GM18907 (cell line): ENCODE measurements around the gene ATAT1.

ENCODE experiments used
- ATAC-seq: cut with Tn5 transposase; IDR thresholded peaks from one replicate; pipeline ENCODE4 v1.9.1; 2021; ENCODE audit warnings: mild to moderate bottlenecking, moderate library complexity; ENCODE audit not compliant: unreplicated experiment

ATAT1 gene

DNA sequence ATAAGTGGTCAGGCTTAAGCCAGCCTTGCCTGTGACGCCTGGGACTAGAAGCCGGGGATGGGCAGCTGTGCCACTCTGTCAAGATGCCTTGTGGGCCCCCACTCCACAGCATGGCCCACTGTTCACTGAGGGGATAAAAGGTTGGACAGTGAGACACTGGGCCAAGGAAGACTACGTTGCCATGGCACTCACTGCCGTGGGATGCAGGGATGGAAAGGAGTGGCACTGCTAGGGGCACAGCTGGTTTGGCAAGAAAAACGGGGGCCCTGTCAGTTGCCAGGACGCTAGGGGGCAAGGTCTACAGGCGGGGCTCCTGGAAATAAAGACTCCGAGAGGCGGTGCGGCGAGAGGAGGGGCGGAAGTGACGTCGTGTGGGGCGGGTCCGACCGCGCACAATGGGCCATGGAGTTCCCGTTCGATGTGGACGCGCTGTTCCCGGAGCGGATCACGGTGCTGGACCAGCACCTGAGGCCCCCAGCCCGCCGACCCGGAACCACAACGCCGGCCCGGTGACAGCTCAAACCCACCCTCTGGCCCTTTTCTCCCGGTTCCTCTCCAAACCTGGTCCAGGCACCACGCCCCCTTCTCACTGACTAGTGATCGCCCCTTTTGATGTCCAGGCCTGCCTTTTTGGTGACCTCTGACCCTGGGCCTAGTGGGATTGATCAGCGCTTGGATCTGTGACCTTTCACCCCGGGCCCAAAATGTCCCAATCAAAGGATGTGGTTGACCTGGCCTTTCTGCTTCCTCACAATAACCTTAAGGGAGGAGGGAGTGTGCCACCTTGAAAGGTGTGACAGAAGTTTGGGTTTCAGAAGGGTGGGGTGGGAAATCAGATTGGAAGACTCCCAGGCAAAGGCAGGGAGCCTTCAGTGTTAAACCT is at the start of gene ATAT1:
Gene ATAT1 (plus strand): TSS at position 391 of the 883 bp plus-strand sequence.
- ATAC-seq: peak; percentile 74

DNA sequence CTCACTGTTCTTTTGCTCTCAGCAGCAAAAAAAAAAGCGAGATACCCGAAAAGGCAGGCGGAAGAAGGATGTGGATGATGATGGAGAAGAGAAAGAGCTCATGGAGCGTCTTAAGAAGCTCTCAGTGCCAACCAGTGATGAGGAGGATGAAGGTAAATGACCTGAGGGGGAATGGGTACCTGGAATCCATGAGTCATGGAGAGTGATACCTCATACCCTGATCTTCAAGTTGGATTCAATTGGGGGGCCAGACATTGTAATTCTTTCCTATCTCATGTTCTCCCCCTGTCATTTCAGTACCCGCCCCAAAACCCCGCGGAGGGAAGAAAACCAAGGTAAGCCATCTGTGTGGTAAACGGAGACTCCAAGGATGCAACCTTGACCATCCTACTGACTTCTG is 48.6 kb upstream of the ATAT1 start:
- ATAC-seq: no peak

DNA sequence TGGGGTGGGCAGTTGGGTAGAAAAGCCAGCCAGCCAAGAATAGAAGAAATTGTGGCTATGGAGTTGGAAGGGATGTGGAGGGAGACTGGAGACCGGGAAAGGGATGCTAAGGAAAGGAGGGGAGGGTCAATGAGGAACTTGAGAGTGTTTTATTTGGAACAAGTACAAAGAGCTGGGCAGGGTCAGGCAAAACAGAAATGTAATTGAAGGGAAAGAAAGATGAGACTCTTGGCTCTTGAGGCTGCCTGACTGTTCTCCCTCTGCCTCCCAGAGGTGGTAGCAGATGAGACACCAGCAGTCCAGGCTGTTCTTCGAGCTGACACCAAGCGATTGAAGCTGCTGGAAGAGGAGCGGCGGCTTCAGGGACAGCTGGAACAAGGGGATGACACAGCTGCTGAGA is 42.8 kb upstream of the ATAT1 start:
- no peak for ATAC-seq

DNA sequence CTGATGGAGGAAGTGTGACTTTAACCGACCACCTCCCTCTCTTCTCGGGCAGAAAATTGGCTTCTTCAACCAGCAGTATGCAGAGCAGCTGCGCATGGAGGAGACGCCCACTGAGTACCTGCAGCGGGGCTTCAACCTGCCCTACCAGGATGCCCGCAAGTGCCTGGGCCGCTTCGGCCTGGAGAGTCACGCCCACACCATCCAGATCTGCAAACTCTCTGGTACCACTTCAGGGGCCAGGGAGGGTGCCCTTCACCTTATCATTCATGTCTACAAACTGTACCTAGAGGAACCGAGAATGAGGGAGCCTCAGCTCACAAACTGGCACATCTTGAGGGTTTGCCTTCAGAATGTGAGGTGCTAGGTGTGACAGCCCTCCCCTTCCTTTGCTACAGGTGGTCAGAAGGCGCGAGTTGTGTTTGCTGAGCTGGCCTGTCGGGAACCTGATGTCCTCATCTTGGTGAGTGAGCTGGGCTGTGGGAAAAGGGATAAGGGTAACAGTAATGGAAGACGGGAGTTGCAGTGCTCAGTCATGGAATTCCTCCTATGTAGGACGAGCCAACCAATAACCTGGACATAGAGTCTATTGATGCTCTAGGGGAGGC is 36.8 kb upstream of the ATAT1 start:
- ATAC-seq: no peak

DNA sequence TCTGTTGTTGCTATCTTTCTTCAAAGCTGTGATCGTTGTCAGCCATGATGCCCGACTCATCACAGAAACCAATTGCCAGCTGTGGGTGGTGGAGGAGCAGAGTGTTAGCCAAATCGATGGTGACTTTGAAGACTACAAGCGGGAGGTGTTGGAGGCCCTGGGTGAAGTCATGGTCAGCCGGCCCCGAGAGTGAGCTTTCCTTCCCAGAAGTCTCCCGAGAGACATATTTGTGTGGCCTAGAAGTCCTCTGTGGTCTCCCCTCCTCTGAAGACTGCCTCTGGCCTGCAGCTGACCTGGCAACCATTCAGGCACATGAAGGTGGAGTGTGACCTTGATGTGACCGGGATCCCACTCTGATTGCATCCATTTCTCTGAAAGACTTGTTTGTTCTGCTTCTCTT is 36.2 kb upstream of the ATAT1 start:
- ATAC-seq: no peak

DNA sequence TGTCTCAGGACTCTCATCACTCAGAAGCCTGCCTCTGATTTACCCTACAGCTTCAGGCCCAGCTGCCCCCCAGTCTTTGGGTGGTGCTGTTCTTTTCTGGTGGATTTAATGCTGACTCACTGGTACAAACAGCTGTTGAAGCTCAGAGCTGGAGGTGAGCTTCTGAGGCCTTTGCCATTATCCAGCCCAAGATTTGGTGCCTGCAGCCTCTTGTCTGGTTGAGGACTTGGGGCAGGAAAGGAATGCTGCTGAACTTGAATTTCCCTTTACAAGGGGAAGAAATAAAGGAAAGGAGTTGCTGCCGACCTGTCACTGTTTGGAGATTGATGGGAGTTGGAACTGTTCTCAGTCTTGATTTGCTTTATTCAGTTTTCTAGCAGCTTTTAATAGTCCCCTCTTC is 35.7 kb upstream of the ATAT1 start:
- ATAC-seq: no peak

DNA sequence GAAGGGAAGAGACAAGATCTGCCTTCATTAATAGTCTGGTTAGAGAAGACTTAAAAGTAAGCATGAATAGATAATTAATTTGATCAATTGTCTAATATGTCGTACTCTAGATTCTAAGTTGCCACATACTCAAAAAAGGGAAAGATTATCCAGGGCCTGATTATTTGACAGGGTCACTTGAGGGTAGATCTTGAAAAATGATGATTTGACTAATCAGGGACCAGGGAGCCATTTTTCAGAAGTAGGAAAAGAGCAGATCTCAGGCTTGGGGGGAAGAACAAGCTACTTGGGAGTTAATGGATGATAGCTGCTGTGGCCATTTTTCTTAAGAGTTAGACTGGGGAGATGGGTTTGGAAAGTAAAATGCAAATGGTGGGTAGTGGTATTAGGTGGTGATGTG is 34.4 kb upstream of the ATAT1 start:
- no peak for ATAC-seq

DNA sequence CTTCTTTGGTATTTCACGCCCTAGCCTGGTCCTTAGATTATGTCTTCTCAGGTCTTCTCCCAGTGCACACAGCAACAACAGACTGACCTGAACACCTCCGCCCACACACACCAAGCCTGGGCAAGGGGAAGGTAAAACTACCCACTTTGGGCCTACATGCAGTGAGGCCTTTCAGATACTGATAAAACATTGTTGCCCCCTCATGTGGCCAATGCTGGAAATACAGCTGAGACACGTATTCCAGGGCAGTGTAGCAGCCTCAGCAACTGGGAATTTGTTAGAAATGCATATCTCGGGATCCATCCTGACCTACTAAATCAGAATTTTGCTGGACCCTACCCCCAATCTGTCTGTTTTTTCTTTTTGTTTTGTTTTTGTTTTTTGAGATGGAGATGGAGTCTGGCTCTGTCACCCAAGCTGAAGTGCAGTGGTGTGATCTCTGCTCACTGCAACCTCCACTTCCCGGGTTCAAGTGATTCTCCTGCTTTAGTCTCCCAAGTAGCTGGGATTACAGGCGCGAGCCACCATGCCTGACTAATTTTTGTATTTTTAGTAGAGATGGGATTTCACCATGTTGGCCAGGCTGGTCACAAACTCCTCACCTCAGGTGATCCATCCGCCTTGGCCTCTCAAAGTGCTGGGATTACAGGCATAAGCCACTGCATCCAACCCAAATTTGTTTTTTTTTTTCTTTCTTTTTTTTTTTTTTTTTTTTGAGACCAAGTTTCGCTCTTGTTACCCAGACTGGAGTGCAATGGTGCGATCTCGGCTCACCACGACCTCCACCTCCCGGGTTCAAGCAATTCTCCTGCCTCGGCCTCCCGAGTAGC is 29.1 kb upstream of the ATAT1 start:
- peak; percentile 52 for ATAC-seq

DNA sequence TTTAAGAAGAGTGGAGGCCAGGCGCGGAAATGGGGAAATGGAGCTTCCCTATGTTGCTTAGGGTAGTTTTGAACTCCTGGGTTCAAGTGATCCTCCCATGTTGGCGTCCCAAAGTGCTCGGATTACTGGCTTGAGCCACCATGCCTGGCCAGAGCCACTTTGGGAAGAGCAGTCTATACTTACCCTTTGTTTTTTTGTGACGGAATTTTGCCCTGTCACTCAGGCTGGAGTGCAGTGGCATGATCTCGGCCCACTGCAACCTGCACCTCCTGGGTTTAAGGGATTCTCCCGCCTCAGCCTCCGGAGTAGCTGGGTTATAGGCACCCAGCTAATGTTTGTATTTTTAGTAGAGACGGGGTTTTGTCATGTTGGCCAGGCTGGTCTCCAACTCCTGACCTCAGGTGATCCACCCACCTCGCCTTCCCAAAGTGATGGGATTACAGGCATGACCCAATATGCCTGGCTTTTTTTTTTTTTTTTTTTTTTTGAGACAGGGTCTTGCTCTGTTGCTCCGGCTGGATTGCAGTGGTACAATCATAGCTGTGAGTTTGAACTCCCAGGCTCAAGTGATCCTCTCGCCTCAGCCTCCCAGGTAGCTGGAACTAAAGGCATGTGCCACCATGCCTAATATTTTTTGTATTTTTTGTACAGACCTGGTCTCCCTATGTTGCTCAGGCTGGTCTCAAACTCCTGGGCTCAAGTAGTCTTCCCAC is 27.6 kb upstream of the ATAT1 start:
- no peak for ATAC-seq

DNA sequence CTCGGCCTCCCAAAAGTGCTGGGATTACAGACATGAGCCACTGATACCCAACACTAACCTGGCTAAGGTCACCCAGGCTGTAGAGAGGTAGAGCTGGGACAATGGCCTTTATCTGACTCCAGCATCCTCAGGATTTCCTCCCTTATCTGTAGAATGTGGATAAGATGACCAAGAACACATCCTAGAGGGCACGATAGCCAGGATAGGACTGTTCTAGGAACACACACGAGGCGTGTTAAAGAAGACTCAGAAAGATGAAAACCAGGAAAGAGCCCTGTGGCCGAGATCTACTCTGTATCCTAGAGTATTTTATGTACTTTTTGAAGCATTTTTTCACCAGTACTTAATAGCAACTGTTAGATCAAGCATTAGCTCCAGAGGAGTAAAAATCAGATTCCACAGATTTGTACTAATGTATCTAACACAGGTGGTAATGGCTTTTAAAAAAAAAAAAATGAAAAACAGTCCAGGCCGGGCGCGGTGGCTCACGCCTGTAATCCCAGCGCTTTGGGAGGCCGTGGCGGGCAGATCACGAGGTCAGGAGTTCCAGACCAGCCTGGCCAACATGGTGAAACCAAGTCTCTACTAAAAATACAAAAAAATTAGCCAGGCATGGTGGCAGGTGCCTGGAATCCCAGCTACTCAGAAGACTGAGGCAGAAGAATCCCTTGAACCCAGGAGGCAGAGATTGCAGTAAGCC is 26.9 kb upstream of the ATAT1 start:
- ATAC-seq: no peak

DNA sequence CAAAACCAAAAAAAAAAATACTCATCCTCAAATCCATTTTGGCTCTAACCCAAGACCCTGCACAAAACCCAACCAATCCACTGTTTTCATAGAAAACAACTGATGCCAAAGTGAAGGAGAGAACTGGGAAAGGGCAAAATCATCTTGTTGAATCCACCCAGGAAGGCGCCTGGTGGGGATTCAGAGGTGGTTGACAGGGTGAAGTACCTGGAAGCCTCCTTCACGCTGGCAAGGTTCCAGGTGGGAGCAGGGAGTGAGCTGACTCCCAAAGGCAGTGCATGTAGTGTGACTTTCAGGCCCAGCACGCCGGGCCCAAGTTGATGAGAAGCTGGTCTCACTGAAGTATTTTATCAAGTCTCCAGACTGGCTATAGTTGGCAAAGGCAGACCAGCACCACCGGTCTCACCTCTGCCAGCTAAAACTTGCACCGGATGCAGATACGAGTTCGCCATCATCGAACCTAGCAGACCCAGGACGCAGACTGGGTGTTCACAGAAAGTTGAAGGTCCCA is 26.2 kb upstream of the ATAT1 start:
- ATAC-seq: no peak

DNA sequence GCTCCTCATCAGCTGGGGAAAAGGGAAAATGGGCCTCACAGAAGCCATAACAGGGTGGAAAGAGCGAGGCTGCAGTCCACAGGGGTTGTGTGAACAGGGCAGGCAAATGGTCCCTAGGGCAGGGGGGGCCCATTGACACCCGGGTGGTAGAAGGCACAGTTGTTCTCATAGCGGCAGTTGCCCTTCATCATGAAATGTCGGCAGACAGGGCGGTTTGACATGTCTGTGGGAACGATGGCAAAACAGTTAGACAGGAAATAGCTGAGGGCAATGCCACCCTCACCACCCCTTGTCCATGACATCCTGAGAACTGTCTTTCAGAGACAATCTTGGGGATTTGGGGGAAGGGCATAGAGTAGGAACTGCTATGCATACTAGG is 25.2 kb upstream of the ATAT1 start:
- ATAC-seq: no peak

DNA sequence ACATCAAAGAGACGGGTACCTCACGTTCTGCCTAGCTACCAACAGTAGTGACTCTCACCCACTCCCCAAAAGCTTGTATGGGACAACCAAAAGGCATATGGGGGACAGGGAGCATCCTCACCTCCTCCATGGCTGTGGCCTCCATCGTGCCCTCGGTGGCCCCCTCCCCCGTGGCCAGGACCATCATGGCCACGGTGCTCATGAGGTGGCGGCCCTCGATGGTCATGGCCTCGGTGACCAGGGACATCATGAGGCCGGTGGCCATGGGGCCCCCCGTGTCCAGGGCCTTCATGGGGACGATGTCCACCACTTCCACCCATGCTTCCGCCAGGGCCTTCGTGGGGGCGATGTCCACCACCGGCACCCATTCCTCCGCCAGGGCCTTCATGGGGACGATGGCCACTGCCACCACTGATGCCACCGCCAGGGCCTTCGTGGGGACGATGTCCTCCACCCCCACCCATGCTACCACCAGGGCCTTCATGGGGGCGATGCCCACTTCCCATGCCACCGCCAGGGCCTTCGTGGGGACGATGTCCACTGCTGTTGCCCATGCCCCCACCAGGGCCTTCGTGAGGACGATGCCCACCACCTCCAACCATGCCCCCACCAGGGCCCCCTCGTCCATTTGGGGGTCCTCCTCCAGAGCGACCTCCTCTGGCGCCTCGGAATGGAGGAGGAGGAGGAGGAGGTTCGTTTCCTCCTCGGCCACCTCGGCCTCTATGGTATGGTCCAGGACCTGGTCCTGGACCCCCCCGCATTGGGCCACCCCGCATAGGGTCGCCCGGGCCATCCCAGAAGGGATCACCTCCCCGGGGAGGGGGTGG is 24.6 kb upstream of the ATAT1 start:
- no peak for ATAC-seq

DNA sequence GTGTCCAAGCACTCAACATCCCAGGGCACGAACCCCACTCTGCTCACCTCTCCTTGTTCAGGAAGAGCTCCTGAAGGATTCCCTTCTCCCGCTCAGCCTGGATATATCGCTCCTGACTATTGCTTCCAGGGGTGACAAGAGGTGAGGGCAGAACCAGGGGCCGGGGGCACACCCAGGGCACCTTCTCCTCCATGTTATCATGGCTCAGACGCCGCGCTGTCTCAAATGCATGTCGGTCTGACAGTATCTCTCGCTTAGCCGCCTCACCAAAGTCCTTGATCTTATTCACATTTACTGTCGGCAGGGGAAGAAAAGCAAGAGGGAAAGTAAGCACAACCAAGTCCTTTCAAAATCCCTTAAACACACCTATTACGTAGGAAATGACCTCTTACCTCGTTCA is 22.7 kb upstream of the ATAT1 start:
- no peak for ATAC-seq

DNA sequence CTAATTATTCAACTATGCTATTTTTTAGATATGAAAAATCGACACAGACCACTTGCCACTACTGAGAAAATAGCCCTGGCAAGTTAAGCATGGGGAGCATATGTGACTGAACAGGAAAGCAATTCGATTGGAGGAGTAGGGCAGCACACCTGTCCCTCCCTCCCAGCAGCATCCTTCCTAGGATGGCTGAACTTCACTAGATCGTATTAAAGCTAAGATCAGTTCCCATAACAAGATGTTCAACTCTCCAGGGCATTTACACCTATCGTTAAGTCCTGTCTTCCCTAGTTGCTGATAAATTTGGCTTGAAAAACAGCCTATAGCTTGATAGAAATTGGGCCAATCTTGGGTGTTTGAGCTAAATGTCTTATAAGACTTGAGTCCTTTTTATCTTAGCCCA is 16.6 kb upstream of the ATAT1 start:
- no peak for ATAC-seq

DNA sequence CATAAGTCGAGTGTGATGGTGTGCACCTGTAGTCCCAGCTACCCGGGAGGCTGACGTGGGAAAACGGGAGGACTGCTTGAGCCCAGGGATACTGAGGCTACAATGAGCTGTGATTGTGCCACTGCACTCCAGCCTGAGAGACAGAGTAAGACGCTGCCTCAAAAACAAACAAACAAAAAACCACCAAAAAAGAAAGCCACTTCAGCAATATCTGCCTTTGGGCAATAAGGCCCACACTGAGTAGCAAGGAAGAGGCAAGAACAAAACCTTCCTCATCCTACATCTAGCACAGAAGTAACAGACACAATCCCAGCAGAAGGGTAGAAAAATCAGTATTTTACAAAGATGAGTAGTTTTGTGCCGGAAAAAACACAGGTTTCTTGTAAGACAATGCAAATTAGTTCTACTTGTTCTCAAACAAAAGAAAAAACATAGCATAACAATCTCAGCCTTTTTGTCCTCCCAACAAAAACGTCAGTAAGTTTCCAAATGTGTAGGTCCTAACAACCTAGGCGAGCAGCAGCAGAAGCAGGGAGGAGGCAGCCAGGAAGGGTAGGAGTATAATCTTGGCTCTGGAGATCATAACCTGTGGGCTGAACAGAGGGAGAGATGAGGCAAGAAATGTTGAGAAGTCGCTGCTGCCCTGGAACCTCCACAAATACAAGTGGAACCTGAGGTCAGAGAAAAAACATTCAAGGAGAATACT is 15.4 kb upstream of the ATAT1 start:
- ATAC-seq: no peak

DNA sequence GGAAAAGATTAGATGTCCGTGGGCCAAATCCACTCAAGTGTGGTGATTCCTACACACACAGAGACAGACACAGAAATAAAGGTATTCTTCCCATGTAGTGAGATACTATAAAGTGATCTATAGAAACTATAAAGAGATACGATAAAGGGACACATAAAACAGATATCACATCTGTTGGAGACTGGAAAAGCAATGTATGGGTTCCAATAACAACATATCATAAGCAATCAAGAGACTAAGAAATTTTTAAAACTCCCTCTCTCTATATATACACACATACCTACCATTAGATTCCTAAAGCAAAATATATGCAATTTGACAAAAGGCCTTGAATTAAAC is 14.8 kb upstream of the ATAT1 start:
- ATAC-seq: no peak

DNA sequence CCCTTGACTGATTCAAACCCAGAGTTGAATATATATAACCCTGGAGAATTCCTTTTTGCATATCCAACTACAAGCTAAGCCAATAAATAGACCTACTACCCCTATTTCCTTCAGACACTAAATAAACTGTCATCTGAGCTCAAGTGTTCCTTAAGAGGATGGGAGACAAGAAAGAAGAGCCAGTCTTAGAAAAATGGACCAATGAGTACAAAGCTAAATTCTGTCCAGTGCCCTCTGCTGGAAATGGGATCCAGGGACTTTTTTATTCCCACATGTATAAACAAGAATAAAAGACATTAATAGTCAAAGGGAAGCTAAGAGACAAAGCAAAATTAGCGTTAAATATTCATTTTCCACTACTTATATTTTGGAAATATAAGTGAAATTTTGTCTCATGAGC is 14.5 kb upstream of the ATAT1 start:
- no peak for ATAC-seq

DNA sequence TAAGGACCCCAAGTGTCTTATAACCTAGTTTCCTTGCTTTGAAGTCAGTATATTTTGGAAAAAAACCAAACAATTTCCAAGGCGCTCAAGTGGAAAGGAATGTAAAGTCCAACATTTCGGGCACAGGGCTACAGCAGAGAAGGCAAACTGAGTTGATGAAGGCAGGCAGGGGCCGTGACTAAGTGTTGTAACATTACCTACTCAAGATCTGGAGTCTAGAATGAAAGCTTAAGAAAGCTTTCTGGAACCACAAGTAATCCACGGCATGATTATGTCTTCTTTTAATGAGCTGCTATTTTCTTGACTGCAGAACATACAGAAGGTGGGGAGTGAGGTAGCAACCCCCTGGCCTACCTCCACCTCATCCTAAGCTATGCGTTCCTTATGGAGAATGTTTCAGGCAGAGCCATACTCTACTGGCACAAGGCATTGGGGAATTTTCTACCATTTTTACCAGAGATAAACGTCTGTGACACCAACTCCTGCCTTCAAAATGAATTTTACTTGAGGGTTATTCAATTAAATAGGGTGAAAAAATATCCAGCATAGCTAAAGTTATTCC is 13.9 kb upstream of the ATAT1 start:
- ATAC-seq: no peak
